GM18505 (cell line): ENCODE results near the gene CEP20.

Experiments
- ATAC-seq: cut with Tn5 transposase; IDR thresholded peaks from one replicate; pipeline ENCODE4 v1.9.1; 2021; ENCODE audit not compliant: unreplicated experiment
- POLR2A ChIP-seq: IDR thresholded peaks from 4 replicates; pipeline ENCODE4 v1.6.1; 2011; ENCODE audit warnings: borderline replicate concordance; ENCODE audit not compliant: insufficient read depth, insufficient read length; ENCODE audit errors: extremely low read depth

The CEP20 gene

DNA sequence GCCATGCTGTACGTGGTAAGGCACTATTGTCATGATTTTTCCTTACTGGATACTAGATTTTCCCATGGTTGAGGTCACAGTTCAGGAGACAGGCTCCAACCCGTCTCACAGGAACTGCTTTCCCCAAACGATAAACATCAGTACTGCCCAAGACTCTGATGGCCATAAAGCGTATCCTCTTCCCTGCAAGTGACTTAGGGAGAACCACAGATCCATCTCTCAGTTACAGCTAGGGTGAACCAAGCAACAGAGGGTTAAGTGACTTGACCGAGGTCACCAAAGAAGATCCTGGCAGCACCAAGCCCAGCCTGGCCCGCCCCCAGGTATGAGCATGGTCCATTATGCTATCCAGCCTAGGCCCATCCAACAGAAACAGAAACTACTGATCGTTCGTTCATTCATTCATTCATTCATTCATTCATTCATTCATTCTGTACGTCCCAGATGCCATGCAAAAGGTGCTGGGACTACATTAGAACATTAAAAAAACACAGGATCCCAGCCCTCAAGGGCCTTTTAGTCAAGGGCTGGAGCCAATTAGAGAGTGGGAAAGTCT, 62.6 kb downstream of the CEP20 start:
- ATAC-seq, result no peak

GRCh38 chr16:15822957-15823356, 65.4 kb downstream of the CEP20 start:
- no peak for TF ChIP-seq POLR2A
- no peak for ATAC-seq

More for the DNA sequence above, 62.6 kb downstream of the CEP20 start:
- TF ChIP-seq POLR2A, result no peak

GRCh38 chr16:15820837-15821236, 67.6 kb downstream of the CEP20 start:
- TF ChIP-seq POLR2A, result no peak
- no peak for ATAC-seq

GRCh38 chr16:15819046-15819445, 69.4 kb downstream of the CEP20 start:
- no peak for TF ChIP-seq POLR2A
- no peak for ATAC-seq

DNA sequence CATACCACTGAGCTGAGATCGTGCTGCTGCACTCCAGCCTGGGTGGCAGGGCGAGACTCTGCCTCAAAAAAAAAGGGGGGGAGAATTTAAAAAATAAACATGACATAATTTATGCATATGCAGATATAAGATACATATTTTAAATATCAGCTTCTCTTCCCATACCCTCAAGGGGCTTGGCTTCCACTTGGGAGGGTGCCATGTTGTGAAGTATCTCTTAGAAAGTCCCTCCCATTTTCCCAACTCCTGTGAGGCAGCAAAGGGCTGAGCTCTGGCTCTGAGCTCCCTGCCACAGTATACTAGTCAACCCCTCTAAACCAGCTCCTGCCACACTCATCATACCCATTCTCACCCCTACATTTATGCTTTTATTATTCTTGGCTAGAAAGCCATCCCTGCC, 71.0 kb downstream of the CEP20 start:
- ATAC-seq, result no peak
- no peak for TF ChIP-seq POLR2A

DNA sequence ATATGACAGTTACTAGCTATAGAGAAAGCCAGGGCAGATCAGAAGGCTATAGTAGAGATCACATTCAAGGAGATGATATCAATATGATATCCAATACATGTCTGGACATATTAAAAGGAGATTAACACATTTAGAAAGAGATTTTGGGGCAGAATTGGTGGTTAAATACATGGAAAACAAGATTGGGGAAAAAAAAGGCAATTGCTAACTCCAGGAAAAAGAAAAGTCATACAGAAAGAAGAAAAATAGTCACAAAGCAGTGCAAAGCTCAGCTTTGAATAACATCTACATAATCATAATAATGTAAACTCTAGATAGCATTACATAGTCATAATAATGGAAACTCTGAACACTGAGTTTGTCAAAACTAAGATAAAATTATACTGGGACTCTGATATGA, 72.2 kb downstream of the CEP20 start:
- ATAC-seq, result no peak

More for the DNA sequence above, 72.2 kb downstream of the CEP20 start:
- TF ChIP-seq POLR2A, result no peak
